GM12891 (cell line): ENCODE results near the gene PCCB.

Experiments
- PAX5 ChIP-seq: IDR thresholded peaks from 2 replicates; pipeline ENCODE4 v1.6.1; 2011; ENCODE audit warnings: low read length, moderate library complexity, mild to moderate bottlenecking; ENCODE audit not compliant: insufficient read depth, severe bottlenecking
- POLR2A ChIP-seq: IDR thresholded peaks from 2 replicates; pipeline ENCODE4 v1.6.1; 2011; ENCODE audit warnings: low read depth, low read length, control low read depth
- POLR2AphosphoS5 ChIP-seq: IDR thresholded peaks from 2 replicates; pipeline ENCODE4 v1.6.1; 2011; ENCODE audit warnings: low read depth, low read length, control low read depth
- SPI1 ChIP-seq: IDR thresholded peaks from 2 replicates; pipeline ENCODE4 v1.6.1; 2011; ENCODE audit warnings: low read depth, low read length, control low read depth
- TAF1 ChIP-seq: IDR thresholded peaks from 2 replicates; pipeline ENCODE4 v1.6.1; 2011; ENCODE audit warnings: low read depth, low read length, control low read depth

DNA sequence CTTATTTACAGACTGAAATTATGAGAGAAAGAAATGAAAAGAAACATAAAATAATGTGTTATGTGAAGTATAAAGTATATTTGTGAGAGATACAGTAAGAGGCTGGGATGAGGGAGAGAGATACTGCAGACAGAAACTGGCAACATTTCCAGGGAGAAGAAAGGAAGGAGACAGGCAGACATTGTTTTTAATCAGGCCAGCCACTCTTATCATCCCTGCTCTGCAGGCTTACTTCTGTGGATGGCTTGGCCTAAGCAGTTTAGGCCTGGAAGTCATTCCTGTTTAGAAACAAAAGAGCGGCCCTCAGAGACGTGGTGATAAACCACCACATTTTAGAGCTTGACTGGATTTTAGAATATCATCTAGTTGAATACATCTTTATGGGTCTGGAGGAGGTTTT, 12.4 kb downstream of the PCCB start:
- no peak for TF ChIP-seq POLR2A
- no peak for TF ChIP-seq TAF1
- no peak for TF ChIP-seq POLR2AphosphoS5
- TF ChIP-seq SPI1: no peak
- no peak for TF ChIP-seq PAX5
